Myocyte (in vitro differentiated cells): ENCODE data around the gene INSIG2. TPM values are rescaled to one million over a fixed set of nuclear protein-coding genes. Genes with fewer than 3 reads are reported as not detected.
"Not testable (repeated sequence)": the region's sequence is repeated elsewhere in the genome, so short reads cannot be mapped to it uniquely, and the experiment has no call there.

Source experiments
- DNase-seq: peaks from one replicate; pipeline ENCODE4 v3.0.0-alpha.2; 2012; ENCODE audit warnings: low read depth
- total RNA-seq: library from RNA; depleted of rRNA; stranded (reverse); fragments of >200 nt; gene quantifications from 2 replicates; pipeline ENCODE4 v1.2.3, GENCODE V29; 2014

Gene INSIG2
- total RNA-seq, 1 donor from 2014 or later, result 8.5 TPM

- DNase-seq, result peak; percentile 93
Measured at GRCh38 chr2:118059919-118060478, 28.3 kb upstream of the INSIG2 start.

GRCh38 chr2:118061135-118061955 is 26.9 kb upstream of the INSIG2 start:
- peak; percentile 95 for DNase-seq

GRCh38 chr2:118062048-118062447 is 26.2 kb upstream of the INSIG2 start:
- peak; percentile 36 for DNase-seq

GRCh38 chr2:118062669-118063068 is 25.6 kb upstream of the INSIG2 start:
- no peak for DNase-seq

GRCh38 chr2:118065015-118065706 is 23.1 kb upstream of the INSIG2 start:
- DNase-seq, result no peak

GRCh38 chr2:118065921-118066511 is 22.3 kb upstream of the INSIG2 start:
- no peak for DNase-seq

- DNase-seq, result no peak
Measured at GRCh38 chr2:118077636-118078247, 10.5 kb upstream of the INSIG2 start.

GRCh38 chr2:118078734-118079133 is 9.5 kb upstream of the INSIG2 start:
- no peak for DNase-seq

- DNase-seq, result no peak
Measured at GRCh38 chr2:118084491-118085089, 3.7 kb upstream of the INSIG2 start.

- no peak for DNase-seq
Measured at GRCh38 chr2:118085173-118086023, 2.9 kb upstream of the INSIG2 start.

- no peak for DNase-seq
Measured at GRCh38 chr2:118086024-118086633, 2.1 kb upstream of the INSIG2 start.

- peak; percentile 56 for DNase-seq
Measured at GRCh38 chr2:118089139-118089800, 999 bp downstream of the INSIG2 start.

- DNase-seq, result no peak
Measured at GRCh38 chr2:118090387-118091139, 2.3 kb downstream of the INSIG2 start.

- DNase-seq, result no peak
Measured at GRCh38 chr2:118091140-118091478, 2.8 kb downstream of the INSIG2 start.

- DNase-seq, result no peak
Measured at GRCh38 chr2:118091631-118092030, 3.4 kb downstream of the INSIG2 start.

GRCh38 chr2:118094102-118094501 is 5.8 kb downstream of the INSIG2 start:
- not testable (repeated sequence) for DNase-seq

GRCh38 chr2:118094503-118094902 is 6.2 kb downstream of the INSIG2 start:
- no peak for DNase-seq

GRCh38 chr2:118095610-118096009 is 7.3 kb downstream of the INSIG2 start:
- DNase-seq, result no peak
